Measurements from ENCODE around the gene RASSF1. TPM values are rescaled to one million over a fixed set of nuclear protein-coding genes. Genes with fewer than 3 reads are reported as not detected.

RASSF1 gene
- total and polyA plus RNA-seq, 2 of the 13 experiments (the other 11 are each of a cell fraction or from before 2014, with no cell fraction given), result 10.2 to 27.5 TPM

DNA sequence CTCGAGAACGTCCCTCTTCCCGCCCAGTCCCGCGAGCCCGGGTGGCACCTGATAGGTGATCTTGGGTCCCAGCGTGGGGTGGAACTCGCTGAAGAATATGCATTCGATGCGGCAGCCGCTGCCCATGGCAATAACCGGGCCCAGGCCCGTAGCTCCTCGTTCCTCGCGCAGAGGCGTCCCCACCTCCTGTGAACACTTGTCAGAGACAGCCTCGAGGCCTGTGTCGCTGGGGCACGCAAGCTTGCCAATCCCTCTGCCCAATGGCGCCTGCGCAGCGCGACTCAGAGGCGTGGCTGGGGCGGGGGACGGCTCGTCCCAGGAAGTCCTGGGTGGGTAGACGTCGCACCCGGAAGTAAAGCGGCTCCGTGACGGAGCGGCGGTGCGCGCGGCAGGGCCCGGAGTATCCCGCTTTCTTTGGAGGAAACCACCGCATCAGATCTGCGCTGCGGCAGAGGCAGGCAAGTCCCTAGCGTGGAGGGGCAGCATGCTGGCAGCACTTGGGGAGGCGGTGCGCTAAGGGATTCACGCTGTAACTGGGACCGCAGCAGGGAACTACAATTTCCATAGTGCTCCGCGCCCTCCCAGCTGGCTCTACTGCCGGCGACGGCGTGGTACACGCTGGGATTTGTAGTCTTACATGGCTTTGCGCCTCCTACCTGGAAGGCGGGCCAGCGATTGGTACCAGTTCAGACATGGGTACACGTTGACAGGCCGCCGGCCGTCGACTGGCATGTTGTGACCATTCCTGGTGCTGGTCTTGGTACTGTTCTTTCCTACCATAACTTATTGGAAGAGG, 10.1 kb upstream of the RASSF1 start, which contains the start of the genes CYB561D2 and NPRL2 (continued):
- no peak for TF ChIP-seq PREB (CRISPR knock-in tag; IDR thresholded peaks at IDR 0.05)
- TF ChIP-seq RAD21 (CRISPR knock-in tag; IDR thresholded peaks at IDR 0.05), result peak; percentile 52
- no peak for TF ChIP-seq HNRNPH1 (optimal IDR thresholded peaks at IDR 0.05; ENCODE audit: low read depth, low read length)
- TF ChIP-seq ZNF24 (IDR thresholded peaks at IDR 0.05), result no peak
- TF ChIP-seq ZBTB7B (CRISPR knock-in tag; IDR thresholded peaks at IDR 0.05), result no peak
- TF ChIP-seq ZNF7 (CRISPR knock-in tag; IDR thresholded peaks at IDR 0.05), result no peak
- TF ChIP-seq ZNF766 (CRISPR knock-in tag; IDR thresholded peaks at IDR 0.05; ENCODE audit: borderline replicate concordance), result peak; percentile 97; the same call in 1 of the 2 replicates
- no peak for TF ChIP-seq MAFF (IDR thresholded peaks at IDR 0.05; ENCODE audit: low read depth, low read length)
- no peak; the same call in 1 of the 2 replicates for TF ChIP-seq ZZZ3 (CRISPR knock-in tag; IDR thresholded peaks at IDR 0.05; ENCODE audit: borderline replicate concordance)
- TF ChIP-seq ZNF674 (CRISPR knock-in tag; IDR thresholded peaks at IDR 0.05; ENCODE audit: low read depth), result no peak
- TF ChIP-seq PHF5A (CRISPR knock-in tag; IDR thresholded peaks at IDR 0.05; ENCODE audit: low read depth, unreplicated experiment), result no peak
- TF ChIP-seq ZSCAN30 (CRISPR knock-in tag; IDR thresholded peaks at IDR 0.05), result no peak
- TF ChIP-seq IRF2 (CRISPR knock-in tag; IDR thresholded peaks at IDR 0.05), result peak; percentile 94
- TF ChIP-seq ZNF770 (CRISPR knock-in tag; IDR thresholded peaks at IDR 0.05), result 0 out of 2 replicates have a peak, but pooled peaks have one; percentile 33
- TF ChIP-seq MTA1 (CRISPR knock-in tag; IDR thresholded peaks at IDR 0.05; ENCODE audit: borderline replicate concordance), result no peak; the same call in 1 of the 2 replicates
- TF ChIP-seq, protein P1, sequence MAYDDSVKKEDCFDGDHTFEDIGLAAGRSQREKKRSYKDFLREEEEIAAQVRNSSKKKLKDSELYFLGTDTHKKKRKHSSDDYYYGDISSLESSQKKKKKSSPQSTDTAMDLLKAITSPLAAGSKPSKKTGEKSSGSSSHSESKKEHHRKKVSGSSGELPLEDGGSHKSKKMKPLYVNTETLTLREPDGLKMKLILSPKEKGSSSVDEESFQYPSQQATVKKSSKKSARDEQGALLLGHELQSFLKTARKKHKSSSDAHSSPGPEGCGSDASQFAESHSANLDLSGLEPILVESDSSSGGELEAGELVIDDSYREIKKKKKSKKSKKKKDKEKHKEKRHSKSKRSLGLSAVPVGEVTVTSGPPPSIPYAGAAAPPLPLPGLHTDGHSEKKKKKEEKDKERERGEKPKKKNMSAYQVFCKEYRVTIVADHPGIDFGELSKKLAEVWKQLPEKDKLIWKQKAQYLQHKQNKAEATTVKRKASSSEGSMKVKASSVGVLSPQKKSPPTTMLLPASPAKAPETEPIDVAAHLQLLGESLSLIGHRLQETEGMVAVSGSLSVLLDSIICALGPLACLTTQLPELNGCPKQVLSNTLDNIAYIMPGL (CRISPR knock-in tag; IDR thresholded peaks at IDR 0.05; ENCODE audit: borderline replicate concordance in 1 of 2, low read depth in 1 of 2), result peak; percentile 53 to 80; a peak in 2 of 4 replicates
- TF ChIP-seq MED13 (CRISPR knock-in tag; IDR thresholded peaks at IDR 0.05), result peak; percentile 84
- TF ChIP-seq ZFP91 (CRISPR knock-in tag; IDR thresholded peaks at IDR 0.05; ENCODE audit: borderline replicate concordance), result peak; percentile 90
- TF ChIP-seq, protein P2, sequence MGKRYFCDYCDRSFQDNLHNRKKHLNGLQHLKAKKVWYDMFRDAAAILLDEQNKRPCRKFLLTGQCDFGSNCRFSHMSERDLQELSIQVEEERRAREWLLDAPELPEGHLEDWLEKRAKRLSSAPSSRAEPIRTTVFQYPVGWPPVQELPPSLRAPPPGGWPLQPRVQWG (CRISPR knock-in tag; IDR thresholded peaks at IDR 0.05; ENCODE audit: borderline replicate concordance, low read depth), result no peak
- TF ChIP-seq KDM6A (CRISPR knock-in tag; IDR thresholded peaks at IDR 0.05; ENCODE audit: low read depth), result peak; percentile 35; the same call in 1 of the 2 replicates
- TF ChIP-seq, protein P3, sequence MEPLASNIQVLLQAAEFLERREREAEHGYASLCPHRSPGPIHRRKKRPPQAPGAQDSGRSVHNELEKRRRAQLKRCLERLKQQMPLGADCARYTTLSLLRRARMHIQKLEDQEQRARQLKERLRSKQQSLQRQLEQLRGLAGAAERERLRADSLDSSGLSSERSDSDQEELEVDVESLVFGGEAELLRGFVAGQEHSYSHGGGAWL (CRISPR knock-in tag; IDR thresholded peaks at IDR 0.05), result peak; percentile 96
- TF ChIP-seq FOXA1 (IDR thresholded peaks at IDR 0.05), result no peak
- TF ChIP-seq FOXA1 (CRISPR knock-in tag; IDR thresholded peaks at IDR 0.05), result no peak
